Measurements from ENCODE around the gene NDST3. TPM values are rescaled to one million over a fixed set of nuclear protein-coding genes. Genes with fewer than 3 reads are reported as not detected.
A peak's percentile ranks its signal among the peaks of the same experiment; 100 is the strongest.
"Not testable (repeated sequence)": the region's sequence is repeated elsewhere in the genome, so short reads cannot be mapped to it uniquely, and the experiment has no call there.

Gene NDST3
- total RNA-seq, 1 donor = not detected

DNA sequence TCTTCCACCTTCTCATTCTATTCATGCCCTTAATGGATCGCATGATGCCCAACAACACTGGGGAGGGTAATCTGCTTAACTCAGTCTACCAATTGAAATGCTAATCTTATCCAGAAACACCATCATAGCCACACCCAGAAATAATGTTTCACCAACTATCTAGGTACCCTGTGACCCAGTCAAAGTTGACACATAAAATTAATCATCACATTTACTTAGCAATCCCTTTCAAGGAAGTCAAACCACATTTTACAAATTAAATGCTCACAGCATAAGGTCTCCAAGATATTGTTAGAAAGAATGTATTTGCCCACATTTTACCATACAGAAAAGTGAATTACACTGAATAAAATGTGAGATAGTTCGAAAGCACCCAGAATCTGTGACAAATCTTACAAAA is 226.0 kb downstream of the NDST3 start:
- H3K4me3 ChIP-seq (ENCODE audit: low read depth, low read length) = no peak overlapping the region
- TF ChIP-seq, protein P1, sequence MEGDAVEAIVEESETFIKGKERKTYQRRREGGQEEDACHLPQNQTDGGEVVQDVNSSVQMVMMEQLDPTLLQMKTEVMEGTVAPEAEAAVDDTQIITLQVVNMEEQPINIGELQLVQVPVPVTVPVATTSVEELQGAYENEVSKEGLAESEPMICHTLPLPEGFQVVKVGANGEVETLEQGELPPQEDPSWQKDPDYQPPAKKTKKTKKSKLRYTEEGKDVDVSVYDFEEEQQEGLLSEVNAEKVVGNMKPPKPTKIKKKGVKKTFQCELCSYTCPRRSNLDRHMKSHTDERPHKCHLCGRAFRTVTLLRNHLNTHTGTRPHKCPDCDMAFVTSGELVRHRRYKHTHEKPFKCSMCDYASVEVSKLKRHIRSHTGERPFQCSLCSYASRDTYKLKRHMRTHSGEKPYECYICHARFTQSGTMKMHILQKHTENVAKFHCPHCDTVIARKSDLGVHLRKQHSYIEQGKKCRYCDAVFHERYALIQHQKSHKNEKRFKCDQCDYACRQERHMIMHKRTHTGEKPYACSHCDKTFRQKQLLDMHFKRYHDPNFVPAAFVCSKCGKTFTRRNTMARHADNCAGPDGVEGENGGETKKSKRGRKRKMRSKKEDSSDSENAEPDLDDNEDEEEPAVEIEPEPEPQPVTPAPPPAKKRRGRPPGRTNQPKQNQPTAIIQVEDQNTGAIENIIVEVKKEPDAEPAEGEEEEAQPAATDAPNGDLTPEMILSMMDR (IDR thresholded peaks at IDR 0.05; ENCODE audit: insufficient read depth, low read length) = no peak
- DNase-seq (ENCODE audit: low read depth) = no peak

DNA sequence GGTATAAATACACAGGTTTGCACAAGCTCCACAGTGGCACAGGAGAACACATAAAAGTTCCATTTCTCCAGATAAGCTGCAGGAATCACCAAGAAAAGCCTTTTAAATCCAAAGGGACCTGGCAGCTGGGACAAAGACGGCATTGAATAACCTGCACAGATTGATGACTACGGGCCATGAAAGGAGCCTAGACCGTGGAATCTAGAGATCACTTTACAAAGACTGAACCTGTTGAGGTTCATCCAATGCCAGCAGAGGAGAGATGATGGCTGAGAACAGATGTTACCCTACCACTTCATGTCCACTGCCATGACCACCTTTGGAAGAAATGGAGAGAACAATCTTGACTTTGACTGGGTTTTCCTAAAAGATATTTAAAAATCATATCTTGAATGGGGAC is 229.8 kb downstream of the NDST3 start:
- no peak overlapping the region for H3K4me3 ChIP-seq (ENCODE audit: low read depth, low read length)
- TF ChIP-seq, protein P1 (IDR thresholded peaks at IDR 0.05; ENCODE audit: insufficient read depth, low read length) = no peak
- no peak for DNase-seq (ENCODE audit: low read depth)

DNA sequence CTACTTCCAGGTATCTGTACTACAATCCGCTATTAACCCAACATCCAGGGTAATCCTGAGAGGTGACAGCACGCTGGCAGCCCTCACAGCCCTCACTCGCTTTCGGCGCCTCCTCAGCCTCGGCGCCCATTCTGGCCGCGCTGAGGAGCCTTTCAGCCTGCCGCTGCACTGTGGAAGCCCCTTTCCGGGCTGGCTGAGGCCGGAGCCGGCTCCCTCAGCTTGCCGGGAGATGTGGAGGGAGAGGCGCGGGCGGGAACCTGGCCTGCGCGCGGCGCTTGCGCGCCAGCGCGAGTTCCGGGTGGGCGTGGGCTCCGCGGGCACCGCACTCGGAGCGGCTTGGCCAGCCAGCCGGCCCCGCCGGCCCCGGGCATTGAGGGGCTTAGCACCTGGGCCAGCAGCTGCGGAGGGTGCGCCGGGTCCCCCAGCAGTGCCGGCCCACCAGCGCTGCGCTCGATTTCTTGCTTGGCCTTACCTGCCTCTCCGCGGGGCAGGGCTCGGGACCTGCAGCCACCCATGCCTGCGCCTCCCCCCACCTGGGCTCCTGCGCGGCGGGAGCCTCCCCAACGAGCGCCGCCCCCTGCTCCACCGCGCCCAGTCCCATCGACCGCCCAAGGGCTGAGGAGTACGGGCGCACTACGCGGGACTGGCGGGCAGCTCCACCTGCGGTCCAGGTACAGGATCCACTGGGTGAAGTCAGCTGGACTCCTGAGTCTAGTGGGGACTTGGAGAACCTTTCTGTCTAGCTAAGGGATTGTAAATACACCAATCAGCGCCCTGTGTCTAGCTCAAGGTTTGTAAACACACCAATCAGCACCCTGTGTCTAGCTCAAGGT is 231.2 kb downstream of the NDST3 start:
- TF ChIP-seq, protein P1 (IDR thresholded peaks at IDR 0.05; ENCODE audit: insufficient read depth, low read length) = no peak
- peak overlapping the region; percentile 58 for H3K4me3 ChIP-seq (ENCODE audit: low read depth, low read length)
- peak; percentile 2 for DNase-seq (ENCODE audit: low read depth)

DNA sequence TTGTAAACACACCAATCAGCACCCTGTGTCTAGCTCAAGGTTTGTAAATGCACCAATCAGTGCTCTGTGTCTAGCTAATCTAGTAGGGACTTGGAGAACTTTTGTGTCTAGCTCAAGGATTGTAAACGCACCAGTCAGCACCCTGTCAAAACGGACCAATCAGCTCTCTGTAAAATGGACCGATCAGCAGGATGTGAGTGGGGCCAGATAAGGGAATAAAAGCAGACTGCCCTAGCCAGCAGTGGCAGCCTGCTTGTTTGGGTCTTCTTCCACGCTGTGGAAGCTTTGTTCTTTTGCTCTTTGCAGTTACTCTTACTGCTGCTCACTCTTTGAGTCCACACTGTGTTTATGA is 231.8 kb downstream of the NDST3 start:
- H3K4me3 ChIP-seq (ENCODE audit: low read depth, low read length); DNase-seq (ENCODE audit: low read depth): not testable (repeated sequence)

DNA sequence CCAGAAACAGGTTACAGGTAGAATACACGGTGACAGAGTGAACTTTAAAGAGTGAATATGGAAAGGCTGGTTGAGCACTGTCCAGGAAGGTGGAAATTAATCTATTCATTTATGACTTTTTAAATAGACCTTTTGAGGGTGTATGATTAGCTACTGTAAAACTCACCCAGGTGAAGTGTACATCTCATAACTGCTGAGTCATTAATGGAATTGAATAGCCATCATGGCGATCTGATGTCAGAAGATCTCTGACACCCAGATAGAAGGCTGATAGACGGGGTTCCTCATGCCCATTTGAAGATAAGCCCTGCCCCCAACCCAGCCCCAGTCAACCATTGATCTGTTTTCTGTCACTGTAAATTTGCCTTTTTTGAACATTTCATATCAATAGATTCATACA is 234.5 kb downstream of the NDST3 start:
- no peak overlapping the region for H3K4me3 ChIP-seq (ENCODE audit: low read depth, low read length)
- TF ChIP-seq, protein P1 (IDR thresholded peaks at IDR 0.05; ENCODE audit: insufficient read depth, low read length) = no peak
- no peak for DNase-seq (ENCODE audit: low read depth)

DNA sequence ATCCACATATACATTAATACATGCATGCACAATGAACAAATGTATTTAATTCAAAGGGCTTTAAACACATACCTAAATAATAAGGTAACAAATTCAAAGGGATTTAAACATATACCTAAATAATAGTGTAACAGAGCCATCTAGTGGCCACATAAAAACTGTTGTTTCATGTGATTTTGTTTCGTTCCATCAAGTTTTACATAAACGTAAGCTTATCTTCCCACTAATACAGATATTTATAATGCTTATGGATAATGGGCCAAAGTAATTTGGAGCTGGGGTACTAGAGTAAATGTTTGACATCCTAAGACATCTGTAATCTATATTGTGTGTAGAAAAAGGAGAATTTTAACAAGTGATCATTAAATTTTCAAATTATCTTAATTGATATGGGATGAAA is 236.2 kb downstream of the NDST3 start:
- no peak overlapping the region for H3K4me3 ChIP-seq (ENCODE audit: low read depth, low read length)
- DNase-seq (ENCODE audit: low read depth) = peak; percentile 77
- TF ChIP-seq, protein P1 (IDR thresholded peaks at IDR 0.05; ENCODE audit: insufficient read depth, low read length) = peak; percentile 51

DNA sequence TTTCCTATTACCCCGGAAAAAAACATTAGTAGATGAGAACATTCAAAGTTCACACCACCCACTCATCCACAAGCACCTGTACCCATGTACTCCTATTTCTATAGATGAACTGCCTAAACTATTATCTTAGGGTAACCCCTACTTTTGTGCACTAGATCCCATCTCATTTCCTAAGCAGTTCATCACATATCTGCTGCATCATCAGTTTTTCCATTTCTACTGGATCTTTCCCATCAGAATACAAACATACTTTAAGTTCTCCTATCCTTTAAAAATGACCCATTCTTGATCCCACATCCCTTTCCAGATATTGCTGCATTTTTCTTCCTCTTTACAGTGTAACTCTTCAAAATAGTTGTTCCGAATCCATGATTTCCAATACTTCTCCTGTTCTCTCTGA is 237.5 kb downstream of the NDST3 start:
- TF ChIP-seq, protein P1 (IDR thresholded peaks at IDR 0.05; ENCODE audit: insufficient read depth, low read length) = no peak
- H3K4me3 ChIP-seq (ENCODE audit: low read depth, low read length) = no peak overlapping the region
- DNase-seq (ENCODE audit: low read depth) = no peak
